Measurements from ENCODE around the gene ADAM22.

GRCh38 chr7:88109612-88110011 lies 175.6 kb downstream of the ADAM22 start:
- TF ChIP-seq CTCF (IDR thresholded peaks at IDR 0.05; ENCODE audit: low read depth, low read length, poor library complexity, severe bottlenecking) (no peak), EZH2phosphoT487 (IDR thresholded peaks at IDR 0.05; ENCODE audit: borderline replicate concordance, low read length) (no peak)

Measured in DOHH2 (cell line).